Occipital lobe (tissue), 2 donors: ENCODE measurements around the gene RPTOR. TPM values are rescaled to one million over a fixed set of nuclear protein-coding genes. Genes with fewer than 3 reads are reported as not detected.
A peak's percentile ranks its signal among the peaks of the same experiment; 100 is the strongest.

Experiments
- DNase-seq: peaks from one replicate; lab custom pipeline; 2025; lab: John Stamatoyannopoulos, UW
- total RNA-seq: library from RNA; depleted of rRNA; stranded (reverse); fragments of >200 nt; gene quantifications from one replicate; pipeline ENCODE4 v1.2.3, GENCODE V29; 2014

RPTOR gene
- total RNA-seq, 1 donor from 2014 or later: 14.2 TPM

DNA sequence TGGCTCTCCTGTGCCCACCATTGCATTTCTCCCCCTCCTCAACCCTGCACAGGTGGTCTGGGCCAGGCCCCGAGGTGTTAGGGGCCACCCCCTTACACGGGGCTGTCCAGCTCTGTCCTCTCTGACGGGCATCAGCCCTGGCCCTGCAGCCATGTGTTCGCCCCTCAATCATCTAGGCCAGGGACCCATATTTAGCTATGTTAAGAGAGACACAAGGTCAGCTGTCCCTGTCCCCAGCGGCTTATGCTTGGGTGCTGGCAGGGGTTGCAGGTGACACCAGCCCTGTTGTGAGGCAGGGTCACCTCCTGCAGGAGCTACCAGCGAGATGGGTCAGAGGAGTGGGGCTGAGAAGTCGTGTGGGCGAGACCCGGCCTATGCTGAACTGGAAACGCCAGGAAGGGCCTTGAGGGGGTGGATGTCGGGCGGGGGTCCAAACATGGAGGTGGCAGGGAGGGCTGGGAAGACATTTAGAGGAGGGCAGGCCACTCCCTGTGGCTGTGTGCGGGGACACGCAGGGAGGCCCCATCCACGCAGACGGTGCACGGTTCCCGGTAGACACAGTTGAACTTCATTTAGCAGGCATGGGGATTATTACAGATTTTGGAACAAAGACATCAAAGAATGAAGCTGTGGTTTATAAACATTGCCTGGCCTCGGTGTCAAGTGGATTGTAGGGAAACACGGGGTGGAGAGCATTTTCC is 313.8 kb downstream of the RPTOR start:
- DNase-seq: no peak

DNA sequence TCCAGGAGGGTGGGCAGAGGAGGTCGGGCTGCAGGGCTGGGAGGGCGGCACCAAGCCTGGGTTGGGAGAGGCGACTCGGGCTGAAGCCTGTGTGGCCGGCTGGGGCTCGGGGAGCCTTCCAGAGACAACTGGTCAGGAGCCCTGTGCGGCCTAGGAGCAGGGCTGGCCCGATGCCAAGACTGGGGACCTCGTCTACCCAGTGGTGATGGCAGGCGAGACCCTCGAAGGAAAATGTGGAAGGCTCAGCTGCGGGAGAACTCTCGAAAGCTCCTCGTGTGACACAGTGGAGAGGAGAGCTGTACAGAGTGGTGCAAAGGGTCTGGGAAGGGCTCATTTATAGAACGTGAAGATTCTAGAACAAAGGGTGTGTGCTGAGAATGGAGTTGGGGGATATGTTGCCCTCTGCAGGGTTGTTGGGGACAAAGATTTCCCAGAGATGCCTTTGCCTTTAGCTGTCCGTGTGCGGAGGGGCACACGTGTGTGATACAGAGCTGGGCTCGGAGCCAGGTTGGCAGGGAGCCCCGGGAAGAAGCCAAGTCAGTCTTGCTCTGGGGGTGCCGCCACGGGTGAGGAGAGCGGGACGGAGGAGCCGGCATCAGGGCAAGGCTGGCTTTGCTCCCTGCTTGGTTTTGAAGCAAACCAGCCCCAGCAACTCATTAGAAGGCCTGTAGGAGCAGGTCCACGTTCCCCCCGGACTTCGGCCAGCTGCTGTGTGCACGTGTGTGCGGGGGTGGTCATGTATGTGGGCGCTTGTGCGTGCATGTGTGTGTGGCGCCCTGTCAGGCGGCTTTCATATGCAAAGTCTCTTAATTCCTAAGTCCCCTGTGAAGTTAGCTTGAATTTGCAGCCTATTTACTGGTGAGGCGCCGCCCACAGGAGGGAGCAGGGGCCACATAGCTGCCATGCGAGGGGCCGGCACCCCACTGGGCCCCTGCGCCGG is 314.6 kb downstream of the RPTOR start:
- peak; percentile 51 for DNase-seq

GRCh38 chr17:80860101-80860671 is 315.5 kb downstream of the RPTOR start:
- DNase-seq: no peak

GRCh38 chr17:80860703-80861417 is 316.2 kb downstream of the RPTOR start:
- no peak for DNase-seq

DNA sequence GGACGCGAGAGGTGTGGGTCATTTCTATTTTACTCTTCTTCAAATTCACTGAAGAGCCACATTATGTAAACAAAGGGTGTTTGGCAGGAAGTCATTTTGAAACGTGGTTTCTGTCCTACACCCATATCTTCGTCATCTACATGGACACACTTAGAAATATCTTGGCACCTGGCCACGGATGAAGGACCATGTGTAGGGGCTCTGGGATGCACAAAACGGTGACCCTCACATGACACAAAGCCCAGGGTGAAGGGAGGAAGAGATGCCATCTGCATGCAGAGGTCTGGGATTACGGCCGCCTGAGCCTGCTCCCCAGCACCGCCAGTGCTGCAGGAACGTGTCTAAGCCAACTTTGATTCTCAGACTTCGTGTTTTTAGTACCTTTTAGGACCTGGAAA is 316.8 kb downstream of the RPTOR start:
- DNase-seq: no peak

- DNase-seq: no peak
These were observed 317.3 kb downstream of the RPTOR start for GRCh38 chr17:80861892-80862291.

- no peak for DNase-seq
These were observed 317.9 kb downstream of the RPTOR start for GRCh38 chr17:80862481-80862961.

DNA sequence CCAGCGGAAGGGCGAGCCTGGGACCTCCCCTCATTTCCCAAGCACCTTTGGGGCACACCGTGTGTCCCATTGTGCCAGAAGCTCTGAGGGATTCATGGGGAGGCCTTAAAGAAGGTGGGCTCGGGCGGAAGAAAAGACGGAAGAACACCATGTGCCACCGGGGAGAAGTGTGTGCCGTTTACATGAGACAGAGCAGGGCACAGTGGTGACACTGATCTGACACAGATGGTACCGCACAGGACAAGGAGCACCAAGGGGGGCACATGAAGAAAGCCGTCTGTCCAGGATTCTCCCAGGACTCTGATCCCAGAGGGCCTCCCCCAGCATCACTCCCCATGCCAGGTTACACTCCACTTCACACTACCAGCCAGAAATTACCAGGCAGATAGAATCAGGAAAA is 318.3 kb downstream of the RPTOR start:
- DNase-seq: no peak

- no peak for DNase-seq
These were observed 319.0 kb downstream of the RPTOR start for GRCh38 chr17:80863626-80864025.

- no peak for DNase-seq
These were observed 320.1 kb downstream of the RPTOR start for GRCh38 chr17:80864751-80865150.

DNA sequence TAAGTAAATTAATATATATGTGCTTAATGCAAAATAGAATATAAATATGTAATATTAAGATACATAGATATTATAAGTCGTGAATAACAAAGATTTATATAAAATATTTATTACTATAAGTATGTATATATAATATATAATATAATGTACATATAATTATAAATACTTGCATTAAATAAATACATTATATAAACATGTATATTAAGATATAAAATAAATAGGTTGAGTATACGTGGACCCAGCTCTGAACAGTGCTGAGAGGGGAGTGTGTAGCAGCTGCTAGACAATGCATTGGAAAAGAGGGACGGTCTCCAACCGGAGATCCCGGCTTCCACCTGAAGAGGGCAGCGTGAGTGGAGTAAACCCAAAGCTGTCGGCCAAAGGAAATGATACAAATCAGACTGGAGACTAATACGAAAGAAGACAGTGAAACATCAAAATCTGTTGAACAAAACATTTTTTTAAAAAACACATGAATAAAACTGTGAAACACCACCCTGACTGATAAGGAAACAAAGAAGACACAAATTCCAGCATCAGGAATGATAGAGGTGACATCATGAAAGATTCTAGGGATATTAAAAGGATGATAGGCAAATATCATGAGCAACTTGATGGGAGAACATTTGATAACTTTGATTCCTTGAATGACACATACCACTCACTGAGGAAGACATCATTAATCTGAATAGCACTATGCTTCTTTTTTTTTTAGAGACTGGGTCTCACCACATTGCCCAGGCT is 321.6 kb downstream of the RPTOR start:
- peak; percentile 55 for DNase-seq

DNA sequence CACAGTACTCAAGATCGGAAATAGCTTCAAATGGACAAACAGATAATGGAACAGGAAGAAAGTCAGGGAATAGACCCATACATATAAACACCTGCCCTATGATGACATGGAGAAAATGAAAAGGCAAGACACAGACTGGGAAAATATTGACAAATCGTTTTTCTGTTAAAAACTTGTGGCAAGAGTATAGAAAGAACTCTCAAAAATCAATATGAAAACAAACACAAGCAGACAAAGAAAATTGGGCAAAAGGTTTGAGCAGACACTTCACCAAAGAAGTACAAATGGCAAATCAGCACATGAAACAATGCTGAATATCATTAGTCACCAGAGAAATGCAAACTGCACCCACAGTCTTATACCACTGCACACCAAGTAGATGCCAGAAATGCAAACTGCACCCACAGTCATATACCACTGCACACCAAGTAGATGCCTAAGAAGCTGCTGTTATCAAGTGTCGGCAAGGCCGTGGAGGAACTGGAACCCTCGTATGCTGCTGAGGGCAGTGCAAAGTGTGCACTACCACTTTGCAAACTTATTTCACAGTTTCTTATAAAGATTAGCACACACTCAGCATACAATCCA is 323.5 kb downstream of the RPTOR start:
- DNase-seq: no peak

GRCh38 chr17:80869481-80870145 is 325.0 kb downstream of the RPTOR start:
- no peak for DNase-seq

- DNase-seq: no peak
These were observed 325.8 kb downstream of the RPTOR start for GRCh38 chr17:80870401-80870800.

GRCh38 chr17:80871341-80871740 is 326.7 kb downstream of the RPTOR start:
- no peak for DNase-seq

- DNase-seq: no peak
These were observed 327.4 kb downstream of the RPTOR start for GRCh38 chr17:80872001-80872500.

- no peak for DNase-seq
These were observed 328.1 kb downstream of the RPTOR start for GRCh38 chr17:80872501-80873306.

GRCh38 chr17:80873307-80873951 is 328.8 kb downstream of the RPTOR start:
- peak; percentile 17 for DNase-seq
